Vagina (tissue), 2 donors: ENCODE data around the gene ISG20L2. TPM values are rescaled to one million over a fixed set of nuclear protein-coding genes. Genes with fewer than 3 reads are reported as not detected.

Experiments
- DNase-seq, 2 donors: peaks; one replicate each; pipeline ENCODE4 v3.0.0-alpha.2; 2017; ENCODE audit errors: extremely low spot score in 2 of 2
- H3K27ac ChIP-seq: fragments of 200-600 bp; sonication (generic); one replicate; pipeline ENCODE4 v1.5.1; 2019
- H3K27me3 ChIP-seq: fragments of 200-600 bp; sonication (generic); one replicate; pipeline ENCODE4 v1.5.1; 2019
- H3K36me3 ChIP-seq, 2 donors: fragments of 200-600 bp; sonication (generic); one replicate each; pipeline ENCODE4 v1.5.1; 2017 to 2019
- H3K4me1 ChIP-seq: fragments of 200-600 bp; sonication (generic); one replicate; pipeline ENCODE4 v1.5.1; 2019
- H3K4me3 ChIP-seq, 2 donors: fragments of 200-600 bp; sonication (generic); 1 replicate in 1 of 2; 2 replicates in 1 of 2; pipeline ENCODE4 v1.5.1; 2016 to 2019
- H3K9me3 ChIP-seq: fragments of 200-600 bp; sonication (generic); one replicate; pipeline ENCODE4 v1.5.1; 2019
- CTCF ChIP-seq, 3 experiments: fragments of 450-650 bp in 2 of 3; fragments of 200-600 bp in 1 of 3; sonication (generic) in 1 of 3; IDR thresholded peaks; one replicate each; pipeline ENCODE4 v1.5.1; 2017 to 2019; ENCODE audit warnings: antibody characterized with exemption in 3 of 3, mild to moderate bottlenecking in 2 of 3, moderate library complexity in 2 of 3
- POLR2A ChIP-seq, 2 donors: fragments of 450-650 bp; IDR thresholded peaks; one replicate each; pipeline ENCODE4 v1.6.1; 2017; ENCODE audit warnings: antibody characterized with exemption in 2 of 2, mild to moderate bottlenecking in 2 of 2, moderate library complexity in 2 of 2
- POLR2AphosphoS5 ChIP-seq, 2 donors: sonication (generic); formaldehyde crosslinking; IDR thresholded peaks; one replicate each; pipeline ENCODE4 v1.9.0; 2017; ENCODE audit warnings: antibody characterized with exemption in 2 of 2, mild to moderate bottlenecking in 2 of 2, low read depth in 1 of 2; ENCODE audit not compliant: insufficient read depth in 1 of 2
- intact Hi-C: fragments of 100-400 bp; cut with DNase I; formaldehyde crosslinking; loops from one replicate; pipeline ENCODE4 v1.15.1; 2023
- total RNA-seq: library from RNA; depleted of rRNA; stranded (reverse); fragments of >200 nt; gene quantifications from one replicate; pipeline ENCODE4 v1.2.3, GENCODE V29; 2016

The ISG20L2 gene
- total RNA-seq, 1 donor from 2014 or later = 12.8 TPM

DNA sequence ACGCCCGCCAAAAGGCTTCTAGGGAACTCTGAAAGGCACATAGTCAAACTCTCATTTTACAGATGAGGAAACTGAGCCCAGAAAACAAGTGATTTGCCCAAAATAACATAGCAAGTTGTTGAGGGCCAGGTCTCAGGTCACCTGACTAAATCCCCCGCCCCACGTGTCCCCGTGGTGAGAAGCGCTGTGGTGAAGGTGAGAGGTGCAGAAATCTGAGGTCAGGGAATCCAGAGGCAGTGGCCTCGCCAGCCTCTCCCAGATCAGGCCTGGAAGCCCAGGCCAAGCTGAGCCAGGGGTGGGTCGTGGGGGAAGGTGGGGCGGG, 17.8 kb upstream of the ISG20L2 start:
- H3K27me3 ChIP-seq = no peaks in the 10 kb centered on the region

GRCh38 chr1:156745881-156746280, 17.3 kb upstream of the ISG20L2 start:
- Histone ChIP-seq H3K4me1 (peaks cover 62% of the 10 kb centered on the region), H3K4me3 (peak overlapping the region; percentile 96 to 97), H3K27me3 (no peaks in the 10 kb centered on the region), H3K36me3 (peaks cover 0 to 33% of the 10 kb centered on the region in 2 donors), H3K27ac (peak overlapping the region; percentile 99), H3K9me3 (no peaks in the 10 kb centered on the region)
- TF ChIP-seq CTCF (IDR thresholded peaks at IDR 0.05) (no peak), POLR2A (IDR thresholded peaks at IDR 0.05) (no peak), POLR2AphosphoS5 (IDR thresholded peaks at IDR 0.05; ENCODE audit: insufficient read depth in 1 of 2, low read depth in 1 of 2) (no peak)
- intact Hi-C loops = no loop called here
- DNase-seq = no peak

More for the DNA sequence above, 17.8 kb upstream of the ISG20L2 start:
- H3K27ac ChIP-seq = peak overlapping the region; percentile 99
- H3K36me3 ChIP-seq = peaks cover 0 to 33% of the 10 kb centered on the region in 2 donors
- peak overlapping the region; percentile 96 to 97 for H3K4me3 ChIP-seq
- DNase-seq = no peak
- peaks cover 61% of the 10 kb centered on the region for H3K4me1 ChIP-seq
- intact Hi-C loops = no loop called here
- H3K9me3 ChIP-seq = no peaks in the 10 kb centered on the region
- no peak for TF ChIP-seq CTCF (IDR thresholded peaks at IDR 0.05)
- TF ChIP-seq POLR2A (IDR thresholded peaks at IDR 0.05) = no peak
- TF ChIP-seq POLR2AphosphoS5 (IDR thresholded peaks at IDR 0.05; ENCODE audit: insufficient read depth in 1 of 2, low read depth in 1 of 2) = no peak

DNA sequence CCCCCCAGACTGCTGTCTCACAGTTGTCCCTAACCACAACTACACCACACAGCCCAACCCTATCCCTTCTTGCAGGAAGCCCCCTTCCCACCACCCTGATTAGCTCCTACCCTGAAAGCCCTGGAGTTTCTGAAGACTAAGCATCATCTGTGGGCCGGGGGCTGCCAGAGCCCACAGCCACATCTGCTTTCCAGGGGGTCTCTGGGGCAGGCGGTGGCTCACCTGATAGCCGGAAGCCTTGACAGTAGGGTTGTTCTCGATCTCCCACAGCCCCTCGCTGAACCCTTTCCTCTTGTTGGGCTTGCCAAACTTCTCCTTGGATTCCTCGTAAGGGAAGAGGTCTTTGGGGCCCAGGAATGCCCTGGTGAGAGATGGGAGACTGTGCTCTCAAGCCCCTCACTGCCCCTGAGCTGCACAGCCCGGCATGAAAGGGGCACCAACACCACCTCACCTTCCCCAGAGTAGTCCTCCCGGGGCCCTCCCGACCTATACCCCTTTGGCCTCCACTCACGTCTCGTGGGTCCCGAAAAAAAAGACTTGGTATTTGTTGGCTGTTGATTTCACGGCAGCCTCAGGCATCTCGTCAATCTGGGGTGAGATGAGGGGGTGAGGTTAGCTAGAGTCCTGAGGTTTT, 16.3 kb upstream of the ISG20L2 start:
- Histone ChIP-seq H3K4me1 (peaks cover 62% of the 10 kb centered on the region), H3K27me3 (no peaks in the 10 kb centered on the region), H3K27ac (peak overlapping the region; percentile 47), H3K4me3 (no peak overlapping the region), H3K9me3 (no peaks in the 10 kb centered on the region), H3K36me3 (peaks cover 0 to 33% of the 10 kb centered on the region in 2 donors)
- intact Hi-C loops = no loop called here
- peak in 1 of 2 donors; percentile 86 for DNase-seq
- no peak for TF ChIP-seq POLR2A (IDR thresholded peaks at IDR 0.05)
- TF ChIP-seq CTCF (IDR thresholded peaks at IDR 0.05) = no peak
- TF ChIP-seq POLR2AphosphoS5 (IDR thresholded peaks at IDR 0.05; ENCODE audit: insufficient read depth in 1 of 2, low read depth in 1 of 2) = no peak

GRCh38 chr1:156744344-156744743, 15.8 kb upstream of the ISG20L2 start:
- Histone ChIP-seq H3K4me1 (peaks cover 62% of the 10 kb centered on the region), H3K27ac (no peak overlapping the region), H3K36me3 (peaks cover 0 to 33% of the 10 kb centered on the region in 2 donors), H3K27me3 (no peaks in the 10 kb centered on the region), H3K4me3 (no peak overlapping the region), H3K9me3 (no peaks in the 10 kb centered on the region)
- intact Hi-C loops = no loop called here
- no peak for DNase-seq
- TF ChIP-seq POLR2AphosphoS5 (IDR thresholded peaks at IDR 0.05; ENCODE audit: insufficient read depth in 1 of 2, low read depth in 1 of 2) = no peak
- no peak for TF ChIP-seq POLR2A (IDR thresholded peaks at IDR 0.05)
- no peak for TF ChIP-seq CTCF (IDR thresholded peaks at IDR 0.05)
